HepG2 (cell line): ENCODE data around the gene NEUROD1. TPM values are rescaled to one million over a fixed set of nuclear protein-coding genes. Genes with fewer than 3 reads are reported as not detected.
A peak's percentile ranks its signal among the peaks of the same experiment; 100 is the strongest.

Experiments used
- DZIP1 ChIP-seq: sonication (generic); formaldehyde crosslinking; IDR thresholded peaks from 2 replicates; pipeline ENCODE4 v1.5.0; 2020; ENCODE audit warnings: mild to moderate bottlenecking, missing genetic modification reagents
- FOSL1 ChIP-seq: sonication (generic); formaldehyde crosslinking; IDR thresholded peaks from 2 replicates; pipeline ENCODE4 v1.9.0; 2021; ENCODE audit warnings: missing genetic modification reagents, borderline replicate concordance
- GATAD2A ChIP-seq: IDR thresholded peaks from 2 replicates; pipeline ENCODE4 v1.6.1; 2016
- HOXA9 ChIP-seq: sonication (generic); formaldehyde crosslinking; IDR thresholded peaks from 2 replicates; pipeline ENCODE4 v1.8.1; 2022; ENCODE audit warnings: missing genetic modification reagents, mild to moderate bottlenecking, moderate library complexity, borderline replicate concordance
- IKZF4 ChIP-seq: sonication (generic); formaldehyde crosslinking; IDR thresholded peaks from 2 replicates; pipeline ENCODE4 v1.5.1; 2020; ENCODE audit warnings: borderline replicate concordance, mild to moderate bottlenecking, low read depth, missing genetic modification reagents; ENCODE audit errors: not compliant biosample characterization
- KAT8 ChIP-seq: IDR thresholded peaks from 2 replicates; pipeline ENCODE4 v1.6.1; 2016; ENCODE audit warnings: missing genetic modification reagents, missing compliant biosample characterization
- KDM1A ChIP-seq: IDR thresholded peaks from 2 replicates; pipeline ENCODE4 v1.6.1; 2016; ENCODE audit warnings: missing compliant biosample characterization
- MATR3 ChIP-seq: sonication (generic); formaldehyde crosslinking; IDR thresholded peaks from 2 replicates; pipeline ENCODE4 v1.4.0; 2020; ENCODE audit warnings: missing genetic modification reagents
- MTF2 ChIP-seq: sonication (generic); formaldehyde crosslinking; IDR thresholded peaks from 2 replicates; pipeline ENCODE4 v1.5.0; 2020; ENCODE audit warnings: missing genetic modification reagents, borderline replicate concordance
- MXD4 ChIP-seq: IDR thresholded peaks from 2 replicates; pipeline ENCODE4 v1.6.1; 2016; ENCODE audit warnings: mild to moderate bottlenecking, missing biosample characterization, missing genetic modification reagents
- NFATC3 ChIP-seq: sonication (generic); formaldehyde crosslinking; IDR thresholded peaks from 2 replicates; pipeline ENCODE4 v1.5.1; 2020; ENCODE audit warnings: mild to moderate bottlenecking, missing genetic modification reagents
- SAP130 ChIP-seq: IDR thresholded peaks from 2 replicates; pipeline ENCODE4 v1.6.1; 2016; ENCODE audit warnings: low read depth
- SP1 ChIP-seq, 2 experiments: fragments of 450-650 bp in 1 of 2; sonication (generic) in 1 of 2; formaldehyde crosslinking in 1 of 2; IDR thresholded peaks; 2 replicates each; pipeline versions ENCODE4 v1.4.0 to v1.6.1; 2016 to 2020; ENCODE audit warnings: missing genetic modification reagents in 1 of 2
- TAF1 ChIP-seq: sonication (generic); formaldehyde crosslinking; IDR thresholded peaks from 2 replicates; pipeline ENCODE4 v1.4.0; 2020; ENCODE audit warnings: missing genetic modification reagents
- TP53 ChIP-seq: sonication (generic); formaldehyde crosslinking; conservative IDR thresholded peaks from 2 replicates; pipeline ENCODE4 v1.4.0; 2020; ENCODE audit warnings: missing genetic modification reagents
- ZBTB25 ChIP-seq: IDR thresholded peaks from 2 replicates; pipeline ENCODE4 v1.6.1; 2018; ENCODE audit warnings: missing genetic modification reagents
- ZBTB42 ChIP-seq: sonication (generic); formaldehyde crosslinking; IDR thresholded peaks from 2 replicates; pipeline ENCODE4 v1.5.0; 2020; ENCODE audit warnings: mild to moderate bottlenecking, missing genetic modification reagents
- ZBTB8A ChIP-seq: sonication (generic); formaldehyde crosslinking; IDR thresholded peaks from 2 replicates; pipeline ENCODE4 v1.4.0; 2020; ENCODE audit warnings: mild to moderate bottlenecking, low read depth, missing genetic modification reagents, borderline replicate concordance
- ZNF501 ChIP-seq: sonication (generic); formaldehyde crosslinking; IDR thresholded peaks from 2 replicates; pipeline ENCODE4 v1.5.1; 2020; ENCODE audit warnings: mild to moderate bottlenecking, moderate library complexity, missing genetic modification reagents
- ZNF510 ChIP-seq: sonication (generic); formaldehyde crosslinking; IDR thresholded peaks from 2 replicates; pipeline ENCODE4 v1.4.0; 2020; ENCODE audit warnings: low read depth, mild to moderate bottlenecking, missing genetic modification reagents
- ZNF567 ChIP-seq: sonication (generic); formaldehyde crosslinking; IDR thresholded peaks from 2 replicates; pipeline ENCODE4 v1.8.1; 2023; ENCODE audit warnings: mild to moderate bottlenecking, missing genetic modification reagents, borderline replicate concordance
- ZNF710 ChIP-seq: sonication (generic); formaldehyde crosslinking; IDR thresholded peaks from 2 replicates; pipeline ENCODE4 v1.5.0; 2020; ENCODE audit warnings: mild to moderate bottlenecking, missing genetic modification reagents, borderline replicate concordance
- ZNF75D ChIP-seq: sonication (generic); formaldehyde crosslinking; IDR thresholded peaks from 2 replicates; pipeline ENCODE4 v1.8.1; 2023; ENCODE audit warnings: missing genetic modification reagents, mild to moderate bottlenecking, borderline replicate concordance
- ZNF772 ChIP-seq: sonication (generic); formaldehyde crosslinking; IDR thresholded peaks from 2 replicates; pipeline ENCODE4 v1.5.0; 2020; ENCODE audit warnings: mild to moderate bottlenecking, missing genetic modification reagents
- ZSCAN25 ChIP-seq: sonication (generic); formaldehyde crosslinking; IDR thresholded peaks from 2 replicates; pipeline ENCODE4 v1.8.0; 2022; ENCODE audit warnings: mild to moderate bottlenecking, missing genetic modification reagents
- polyA plus RNA-seq, 8 experiments: library from polyadenylated mRNA; depleted of rRNA in 3 of 8; stranded (reverse) in 7 of 8; unstranded in 1 of 8; fragments of >200 nt; fragmentation: Illumina TruSeq in 4 of 8; extraction: Trizol in 4 of 8; gene quantifications; 2 replicates each; pipeline versions ENCODE4 v1.2.1 to v1.2.3, GENCODE V29; 2011 to 2016; ENCODE audit warnings: low read depth in 4 of 8, missing spikeins in 1 of 8, mixed read lengths in 1 of 8; ENCODE audit not compliant: insufficient read depth in 1 of 8
- total RNA-seq, 5 experiments: library from RNA; depleted of rRNA; stranded (reverse); fragments of >200 nt; fragmentation: Illumina TruSeq; extraction: Trizol; gene quantifications; 2 replicates each; pipeline ENCODE4 v1.2.3, GENCODE V29; 2016; ENCODE audit warnings: low read depth in 1 of 5

Gene NEUROD1
- total and polyA plus RNA-seq, 2 of the 13 experiments (the other 11 are each of a cell fraction or from before 2014, with no cell fraction given): not detected

- peak; percentile 70 for TF ChIP-seq SAP130 (CRISPR knock-in tag)
- TF ChIP-seq MXD4 (CRISPR knock-in tag): peak; percentile 74; the same call in 1 of the 2 replicates
- peak; percentile 88 for TF ChIP-seq ZBTB25 (CRISPR knock-in tag)
- TF ChIP-seq ZBTB42 (CRISPR knock-in tag): peak; percentile 76; the same call in 1 of the 2 replicates
- peak; percentile 50 for TF ChIP-seq KAT8
- TF ChIP-seq ZNF710 (CRISPR knock-in tag): 0 out of 2 replicates have a peak, but pooled peaks have one; percentile 44
- TF ChIP-seq ZSCAN25: peak; percentile 64; the same call in 1 of the 2 replicates
- no peak; the same call in 1 of the 2 replicates for TF ChIP-seq TAF1
- TF ChIP-seq KDM1A (CRISPR knock-in tag): no peak
- 0 out of 2 replicates have a peak, but pooled peaks have one; percentile 73 for TF ChIP-seq DZIP1 (CRISPR knock-in tag)
- TF ChIP-seq SP1 (IDR thresholded peaks at IDR 0.05): no peak
- TF ChIP-seq SP1 (CRISPR knock-in tag; IDR thresholded peaks at IDR 0.05): no peak
- TF ChIP-seq IKZF4: peak; percentile 93
- TF ChIP-seq ZNF510: 0 out of 2 replicates have a peak, but pooled peaks have one; percentile 69
- TF ChIP-seq FOSL1: peak; percentile 56; the same call in 1 of the 2 replicates
- peak; percentile 70; the same call in 1 of the 2 replicates for TF ChIP-seq ZNF567 (CRISPR knock-in tag)
- no peak for TF ChIP-seq ZBTB8A (CRISPR knock-in tag)
- TF ChIP-seq ZNF501: peak; percentile 22; the same call in 1 of the 2 replicates
- no peak for TF ChIP-seq MTF2 (CRISPR knock-in tag)
- TF ChIP-seq MATR3: no peak
- TF ChIP-seq HOXA9 (CRISPR knock-in tag): no peak; the same call in 1 of the 2 replicates
- TF ChIP-seq NFATC3: no peak
- 0 out of 2 replicates have a peak, but pooled peaks have one; percentile 59 for TF ChIP-seq TP53 (CRISPR knock-in tag)
- TF ChIP-seq GATAD2A (CRISPR knock-in tag): peak; percentile 48; the same call in 1 of the 2 replicates
- peak; percentile 93 for TF ChIP-seq ZNF772 (CRISPR knock-in tag)
- 0 out of 2 replicates have a peak, but pooled peaks have one; percentile 86 for TF ChIP-seq ZNF75D (CRISPR knock-in tag)
These were observed 2.3 kb downstream of the NEUROD1 start (continued) for GRCh38 chr2:181677912-181678586.
